ENCODE measurements around the gene MRPL40.

Gene MRPL40

DNA sequence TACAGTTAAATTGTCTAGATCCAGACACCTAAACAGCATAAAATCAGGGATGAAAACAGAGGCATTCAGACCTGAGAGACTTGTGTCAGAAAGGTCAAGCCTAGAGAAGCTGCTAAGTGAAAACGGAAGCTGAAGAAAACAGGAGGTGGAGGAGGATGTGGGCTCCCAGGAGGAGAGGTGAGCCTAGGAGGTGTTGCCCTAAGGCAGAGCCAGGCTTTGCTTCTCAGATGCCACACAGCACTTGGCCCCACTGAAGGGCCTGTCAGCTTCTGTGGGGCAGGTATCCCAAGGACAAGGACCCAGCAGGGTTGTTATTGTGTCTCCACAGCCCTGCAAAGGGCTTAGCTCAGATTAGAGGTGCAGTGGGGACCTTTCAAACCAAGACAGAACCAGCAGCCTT, 32.2 kb downstream of the MRPL40 start:
- TF ChIP-seq FOXP2 (optimal IDR thresholded peaks at IDR 0.05; ENCODE audit: borderline replicate concordance, extremely low read depth, extremely low read length, insufficient read depth) (no peak), REST (IDR thresholded peaks at IDR 0.05; ENCODE audit: insufficient read depth in 1 of 2, low read depth in 2 of 2, low read length in 2 of 2) (no peak), SIN3A (IDR thresholded peaks at IDR 0.05; ENCODE audit: borderline replicate concordance, insufficient read depth, low read length) (no peak), POLR2AphosphoS5 (IDR thresholded peaks at IDR 0.05; ENCODE audit: low read depth, low read length) (no peak), TAF1 (IDR thresholded peaks at IDR 0.05; ENCODE audit: borderline replicate concordance, insufficient read depth, low read length) (no peak)

DNA sequence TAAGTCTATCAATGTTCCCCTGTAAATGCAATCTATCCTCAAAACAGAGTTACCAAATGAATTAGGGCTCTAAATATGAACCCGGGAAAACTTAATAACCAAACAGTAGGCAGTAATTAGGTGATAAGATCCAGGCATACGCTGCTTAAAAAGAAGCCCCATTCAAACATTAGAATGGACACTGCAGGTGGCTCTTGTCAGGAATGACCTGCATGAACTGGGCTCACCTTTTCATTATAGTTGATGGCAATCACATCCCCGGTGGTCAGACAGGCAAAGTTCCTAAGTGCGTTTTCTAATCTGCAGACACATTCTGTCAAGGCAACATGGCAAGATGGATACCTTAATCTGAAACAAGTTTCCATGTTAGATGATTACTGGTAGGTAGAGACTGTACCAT, 32.6 kb downstream of the MRPL40 start:
- no peak for TF ChIP-seq TAF1 (IDR thresholded peaks at IDR 0.05; ENCODE audit: borderline replicate concordance, insufficient read depth, low read length)
- no peak for TF ChIP-seq REST (IDR thresholded peaks at IDR 0.05; ENCODE audit: insufficient read depth in 1 of 2, low read depth in 2 of 2, low read length in 2 of 2)
- TF ChIP-seq SIN3A (IDR thresholded peaks at IDR 0.05; ENCODE audit: borderline replicate concordance, insufficient read depth, low read length) = no peak
- no peak for TF ChIP-seq FOXP2 (optimal IDR thresholded peaks at IDR 0.05; ENCODE audit: borderline replicate concordance, extremely low read depth, extremely low read length, insufficient read depth)
- no peak for TF ChIP-seq POLR2AphosphoS5 (IDR thresholded peaks at IDR 0.05; ENCODE audit: low read depth, low read length)

DNA sequence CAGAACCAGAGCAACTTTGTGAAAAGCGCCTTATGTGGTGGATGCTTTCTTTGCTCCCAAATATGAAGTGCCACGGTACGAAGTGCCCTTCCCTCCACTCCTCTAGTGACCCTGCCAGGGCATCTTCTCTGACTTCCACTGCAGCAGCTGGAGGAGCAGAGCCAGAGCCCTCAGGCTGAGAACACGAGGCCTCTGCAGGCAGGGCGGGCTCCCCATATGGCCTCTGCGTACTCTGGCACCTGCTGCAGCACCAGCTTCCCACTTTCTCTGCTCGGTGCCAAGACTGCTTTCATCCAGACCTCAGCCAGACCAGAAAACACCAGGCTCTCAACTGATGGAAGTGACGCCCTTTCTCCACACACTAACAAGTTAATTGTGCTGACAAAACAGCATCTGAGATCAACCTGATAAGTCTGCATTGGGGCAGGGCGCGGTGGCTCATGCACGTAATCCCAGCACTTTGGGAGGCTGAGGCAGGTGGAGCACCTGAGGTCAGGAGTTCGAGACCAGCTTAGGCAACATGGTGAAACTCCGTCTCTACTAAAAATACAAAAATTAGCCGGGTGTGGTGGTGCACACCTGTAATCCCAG, 33.9 kb downstream of the MRPL40 start:
- TF ChIP-seq REST (IDR thresholded peaks at IDR 0.05; ENCODE audit: insufficient read depth in 1 of 2, low read depth in 2 of 2, low read length in 2 of 2) (no peak), POLR2AphosphoS5 (IDR thresholded peaks at IDR 0.05; ENCODE audit: low read depth, low read length) (no peak), SIN3A (IDR thresholded peaks at IDR 0.05; ENCODE audit: borderline replicate concordance, insufficient read depth, low read length) (no peak), TAF1 (IDR thresholded peaks at IDR 0.05; ENCODE audit: borderline replicate concordance, insufficient read depth, low read length) (no peak), FOXP2 (optimal IDR thresholded peaks at IDR 0.05; ENCODE audit: borderline replicate concordance, extremely low read depth, extremely low read length, insufficient read depth) (no peak)

DNA sequence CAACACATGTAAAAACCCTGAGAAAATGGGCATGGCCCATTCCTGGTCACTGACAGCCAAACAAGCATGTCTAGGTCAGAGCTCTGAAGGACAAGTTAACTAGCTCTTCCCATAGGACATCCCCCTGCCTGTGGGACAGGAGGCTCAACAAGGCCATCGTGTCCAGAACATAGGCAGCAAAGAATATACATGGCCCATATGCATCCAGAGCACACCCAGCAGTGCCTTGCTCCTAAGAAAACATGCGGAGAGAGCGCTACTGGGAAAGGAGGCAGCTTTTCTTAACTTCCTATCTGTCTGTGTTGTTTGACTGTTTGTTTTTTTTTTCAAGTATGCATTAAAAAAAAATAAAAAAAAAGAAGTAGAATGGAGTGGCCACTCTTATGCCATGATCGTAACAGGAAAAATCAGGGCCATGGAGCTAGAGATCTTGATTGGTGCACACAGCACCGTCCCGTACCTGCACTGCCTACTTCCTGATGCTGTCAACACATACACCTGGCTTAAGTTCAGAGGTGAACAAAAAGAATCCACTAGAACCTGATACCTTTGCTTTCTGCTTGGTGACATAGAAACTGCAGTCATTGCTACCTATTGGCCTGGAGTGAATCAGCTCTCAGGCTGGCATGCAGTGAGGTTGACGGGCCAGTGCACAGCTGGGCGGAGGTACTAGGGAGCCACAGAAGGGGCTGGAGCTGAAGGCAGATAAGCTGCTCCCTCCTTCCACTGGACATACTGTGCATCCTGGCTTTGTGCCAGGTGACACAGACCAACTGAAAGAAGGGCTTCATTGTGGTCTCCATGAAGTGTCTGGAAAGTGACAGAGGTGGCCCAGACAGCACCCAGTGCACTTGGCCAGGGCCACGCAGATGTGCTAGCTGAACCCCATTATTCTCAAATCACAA, 34.8 kb downstream of the MRPL40 start:
- no peak for TF ChIP-seq FOXP2 (optimal IDR thresholded peaks at IDR 0.05; ENCODE audit: borderline replicate concordance, extremely low read depth, extremely low read length, insufficient read depth)
- no peak for TF ChIP-seq POLR2AphosphoS5 (IDR thresholded peaks at IDR 0.05; ENCODE audit: low read depth, low read length)
- no peak for TF ChIP-seq REST (IDR thresholded peaks at IDR 0.05; ENCODE audit: insufficient read depth in 1 of 2, low read depth in 2 of 2, low read length in 2 of 2)
- TF ChIP-seq TAF1 (IDR thresholded peaks at IDR 0.05; ENCODE audit: borderline replicate concordance, insufficient read depth, low read length) = no peak
- TF ChIP-seq SIN3A (IDR thresholded peaks at IDR 0.05; ENCODE audit: borderline replicate concordance, insufficient read depth, low read length) = no peak

Data from PFSK-1 (cell line).